NAMALWA (cell line): Measurements from ENCODE around the gene KRTAP1-5.
"Not testable (repeated sequence)": the region's sequence is repeated elsewhere in the genome, so short reads cannot be mapped to it uniquely, and the experiment has no call there.

Experiments used
- DNase-seq: peaks from one replicate; pipeline ENCODE4 v3.0.0-alpha.2; 2015; ENCODE audit warnings: low spot score

The KRTAP1-5 gene

GRCh38 chr17:41004397-41004796, 22.6 kb downstream of the KRTAP1-5 start:
- DNase-seq, result no peak

GRCh38 chr17:41003926-41004325, 23.1 kb downstream of the KRTAP1-5 start:
- DNase-seq, result no peak

GRCh38 chr17:41002814-41003213, 24.2 kb downstream of the KRTAP1-5 start:
- DNase-seq, result no peak

- DNase-seq, result no peak
Measured at GRCh38 chr17:41001795-41002194, 25.2 kb downstream of the KRTAP1-5 start.

- not testable (repeated sequence) for DNase-seq
Measured at GRCh38 chr17:40999563-40999962, 27.4 kb downstream of the KRTAP1-5 start, which contains the start of gene KRTAP3-2. Gene KRTAP3-2 (minus strand): TSS chr17:40999906. CDS start chr17:40999853, 53 bp downstream.

GRCh38 chr17:40997361-40997760, 29.6 kb downstream of the KRTAP1-5 start:
- DNase-seq, result no peak

- no peak for DNase-seq
Measured at GRCh38 chr17:40996829-40997228, 30.2 kb downstream of the KRTAP1-5 start.

- no peak for DNase-seq
Measured at GRCh38 chr17:40995116-40995515, 31.9 kb downstream of the KRTAP1-5 start.

- no peak for DNase-seq
Measured at GRCh38 chr17:40993839-40994238, 33.2 kb downstream of the KRTAP1-5 start, which contains the start of gene KRTAP3-3. Gene KRTAP3-3 (minus strand): TSS chr17:40994164. CDS start chr17:40994097, 67 bp downstream.

- no peak for DNase-seq
Measured at GRCh38 chr17:40993084-40993483, 33.9 kb downstream of the KRTAP1-5 start.

GRCh38 chr17:40992666-40993065, 34.3 kb downstream of the KRTAP1-5 start:
- DNase-seq, result no peak

- DNase-seq, result no peak
Measured at GRCh38 chr17:40986920-40987319, 40.1 kb downstream of the KRTAP1-5 start.

- no peak for DNase-seq
Measured at GRCh38 chr17:40984226-40984625, 42.8 kb downstream of the KRTAP1-5 start, which contains the start of gene KRT40. Gene KRT40 (minus strand): TSS chr17:40984326. CDS start chr17:40984273, 53 bp downstream.

GRCh38 chr17:40981115-40981514, 45.9 kb downstream of the KRTAP1-5 start:
- no peak for DNase-seq

- no peak for DNase-seq
Measured at GRCh38 chr17:40980596-40980995, 46.4 kb downstream of the KRTAP1-5 start.

GRCh38 chr17:40980117-40980516, 46.9 kb downstream of the KRTAP1-5 start:
- DNase-seq, result no peak

GRCh38 chr17:40978575-40979151, 48.3 kb downstream of the KRTAP1-5 start:
- DNase-seq, result no peak
